Measurements from ENCODE around the gene GPR153.
"Not testable (repeated sequence)": the region's sequence is repeated elsewhere in the genome, so short reads cannot be mapped to it uniquely, and the experiment has no call there.

The GPR153 gene

DNA sequence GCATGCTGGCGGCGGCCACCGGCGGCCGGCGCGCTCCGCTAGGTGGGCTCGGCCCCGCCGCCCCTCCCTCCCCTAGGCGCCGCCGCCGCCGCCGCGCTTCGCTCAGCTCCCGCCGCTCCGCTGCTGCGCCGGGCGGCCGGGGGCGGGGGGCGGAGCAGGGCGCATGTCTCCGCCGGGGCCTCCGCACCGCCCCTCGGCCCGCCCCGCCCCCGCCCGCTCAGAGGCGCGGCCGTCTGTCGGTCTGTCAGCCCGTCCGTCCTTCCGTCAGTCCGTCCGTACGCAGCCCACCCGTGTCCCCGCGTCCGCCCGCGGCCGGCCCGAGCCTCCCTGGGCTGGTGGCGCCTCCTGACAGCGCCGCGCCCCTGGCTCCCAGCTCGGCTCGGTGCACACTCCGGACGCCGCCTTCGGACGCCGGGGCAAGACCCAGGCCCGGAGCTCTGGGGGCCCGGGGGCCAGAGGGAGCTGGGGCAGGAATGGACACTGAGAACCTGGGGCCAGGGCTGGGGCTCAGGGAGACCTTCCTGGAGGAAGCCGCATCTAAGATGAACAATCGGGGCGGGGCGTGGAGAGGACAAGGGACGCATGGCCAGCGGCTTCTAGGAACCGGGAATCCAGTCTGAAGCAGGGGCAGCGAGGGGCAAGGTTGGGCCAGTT lies at the start of gene GPR153:
Gene GPR153, minus strand, starts transcription at position 138 of the 654 bp plus-strand sequence. CDS start 6,193 bp downstream, outside the sequence.
- no peak for FAIRE-seq

DNA sequence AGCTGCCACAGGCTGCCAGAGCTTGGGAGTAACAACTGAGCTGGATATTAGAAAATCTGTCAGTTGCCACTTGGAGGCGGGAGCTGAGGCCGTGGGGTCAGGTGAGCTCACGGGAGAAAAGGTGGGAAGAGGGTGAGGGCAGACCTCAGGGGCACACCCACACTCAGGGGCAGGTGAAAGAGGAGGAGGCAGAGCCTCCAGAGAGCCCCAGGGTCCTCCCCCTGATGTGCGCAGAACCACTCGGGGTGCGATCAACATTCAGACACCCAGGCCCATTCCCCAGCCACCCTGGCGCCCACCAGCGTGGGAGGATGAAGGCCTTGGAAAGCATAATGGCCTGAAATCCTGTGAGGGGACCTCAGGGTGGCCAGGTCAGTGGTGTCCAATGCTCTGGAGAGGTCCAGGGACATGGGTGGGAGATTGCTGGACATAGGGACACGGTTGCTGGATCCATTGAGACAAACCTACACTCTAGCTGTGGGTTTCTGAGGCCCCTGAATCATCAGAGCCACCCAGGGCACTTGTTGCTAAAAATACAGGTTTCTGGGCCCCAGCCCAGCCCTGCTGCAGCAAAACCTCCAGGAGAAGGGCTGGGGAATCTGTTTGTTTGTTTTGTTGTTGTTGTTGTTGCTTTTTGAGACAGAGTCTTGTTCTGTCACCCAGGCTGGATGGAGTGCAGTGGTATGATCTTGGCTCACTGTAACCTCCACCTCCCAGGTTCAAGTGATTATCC lies 49.4 kb upstream of the GPR153 start:
- no peak for FAIRE-seq

DNA sequence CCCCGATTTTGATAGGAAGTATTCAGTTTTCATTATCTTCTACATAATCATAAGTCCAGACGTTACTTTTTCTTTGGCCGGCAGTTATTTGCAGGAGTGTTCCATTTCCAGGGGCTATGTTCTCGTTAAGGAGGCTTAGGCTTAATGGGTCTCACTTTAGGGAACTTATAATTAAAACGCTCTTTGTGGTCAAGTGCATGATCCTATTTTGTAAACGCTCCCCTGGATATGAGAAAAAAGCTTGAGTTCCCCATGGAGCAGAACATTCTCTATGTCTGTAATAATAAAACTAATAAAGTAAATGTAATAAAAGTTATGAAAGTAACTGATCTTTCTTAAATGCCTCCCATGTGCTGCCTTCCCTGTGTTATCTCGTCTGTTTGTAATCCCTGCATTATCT lies 48.7 kb upstream of the GPR153 start:
- no peak for FAIRE-seq

DNA sequence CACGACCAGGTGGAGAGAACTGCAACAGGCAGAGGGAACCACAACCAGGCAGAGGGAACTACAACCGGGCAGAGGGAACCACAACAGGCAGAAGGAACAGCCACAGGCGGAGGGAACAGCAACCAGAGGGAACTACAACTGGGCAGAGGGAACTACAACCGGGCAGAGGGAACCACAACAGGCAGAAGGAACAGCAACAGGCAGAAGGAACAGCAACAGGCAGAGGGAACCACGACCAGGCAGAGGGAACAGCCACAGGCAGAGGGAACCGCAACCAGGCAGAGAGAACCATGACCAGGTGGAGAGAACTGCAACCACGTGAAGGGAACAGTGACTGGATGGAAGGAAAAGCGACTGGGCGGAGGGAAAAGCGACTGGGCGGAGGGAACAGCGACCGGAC lies 47.6 kb upstream of the GPR153 start:
- no peak for FAIRE-seq

DNA sequence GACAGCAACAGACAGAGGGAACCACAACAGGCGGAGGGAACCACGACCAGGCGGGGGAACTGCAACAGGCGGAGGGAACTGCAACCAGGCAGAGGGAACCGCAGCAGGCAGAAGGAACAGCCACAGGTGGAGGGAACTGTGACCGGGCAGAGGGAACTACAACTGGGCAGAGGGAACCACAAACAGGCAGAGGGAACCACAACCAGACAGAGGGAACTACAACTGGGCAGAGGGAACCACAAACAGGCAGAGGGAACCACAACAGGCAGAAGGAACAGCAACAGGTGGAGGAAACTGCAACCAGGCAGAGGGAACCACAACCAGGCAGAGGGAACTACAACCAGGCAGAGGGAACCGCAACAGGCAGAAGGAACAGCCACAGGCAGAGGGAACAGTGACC lies 46.8 kb upstream of the GPR153 start:
- not testable (repeated sequence) for FAIRE-seq

DNA sequence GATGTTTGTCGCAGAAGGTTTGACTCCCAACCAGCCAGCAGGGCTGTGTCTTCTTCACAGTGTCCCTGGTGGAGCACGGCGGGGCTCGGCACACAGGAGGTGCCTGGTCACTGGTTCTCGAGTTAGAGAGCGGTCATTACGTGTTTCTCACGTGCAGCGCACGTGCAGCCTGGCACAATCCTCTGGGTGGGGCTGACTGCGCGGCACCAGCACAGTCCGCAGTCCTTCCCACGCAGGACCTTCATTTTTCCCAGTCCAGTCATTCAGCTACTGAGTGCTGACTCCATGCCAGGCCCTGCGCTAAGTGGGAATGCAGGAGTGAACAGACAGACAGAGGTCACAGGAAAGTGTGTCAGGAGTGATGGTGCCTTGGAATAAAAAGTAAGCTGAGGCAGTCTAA lies 46.2 kb upstream of the GPR153 start:
- FAIRE-seq = no peak

DNA sequence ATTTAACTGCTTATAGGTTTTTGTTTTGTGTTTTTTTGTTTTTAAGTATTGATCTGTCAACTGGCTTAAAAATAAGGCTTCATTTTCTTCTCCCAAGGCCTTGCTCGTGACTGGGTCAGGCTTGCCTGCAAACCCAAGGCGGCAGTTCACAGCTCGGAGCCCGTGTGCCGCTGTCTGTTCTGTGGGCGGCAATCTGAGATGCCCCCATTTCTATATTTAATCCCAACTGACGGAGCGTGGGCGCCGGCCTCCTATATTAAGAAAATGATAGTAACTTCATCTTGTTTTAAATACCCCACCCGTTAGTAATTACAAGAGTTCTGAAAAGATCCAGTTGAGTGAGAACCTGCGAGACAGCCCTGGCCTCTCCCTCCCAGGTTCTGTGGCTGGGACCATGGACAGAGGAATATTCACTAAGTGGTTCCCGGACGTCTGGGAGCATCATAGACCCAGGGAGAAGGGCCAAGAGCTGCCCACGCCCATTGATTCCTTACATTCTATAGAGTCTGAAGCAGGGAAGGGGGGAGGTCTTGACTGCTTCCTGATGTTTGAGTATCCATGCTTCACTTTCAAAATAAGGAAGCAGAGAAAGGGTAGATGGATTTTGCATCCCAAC lies 42.6 kb upstream of the GPR153 start:
- FAIRE-seq = no peak

DNA sequence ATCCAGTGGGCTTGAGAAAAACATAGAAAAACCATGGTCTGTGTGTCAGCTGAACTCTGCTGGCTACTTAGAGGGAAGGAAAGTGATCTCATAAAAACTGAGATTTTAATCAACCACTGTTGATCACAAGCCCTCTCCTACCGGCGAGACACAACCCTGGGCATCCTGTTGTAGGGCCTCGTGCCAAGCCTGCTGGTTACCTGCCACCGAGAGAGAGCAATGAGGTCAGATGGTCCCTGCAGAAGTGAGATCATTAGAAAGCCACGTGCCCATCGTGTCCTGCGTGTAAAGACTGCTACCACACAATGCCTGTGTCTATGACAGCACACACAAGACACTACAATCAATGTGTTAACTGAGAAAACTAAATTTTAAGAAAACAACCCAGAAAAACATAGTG lies 41.7 kb upstream of the GPR153 start:
- no peak for FAIRE-seq

DNA sequence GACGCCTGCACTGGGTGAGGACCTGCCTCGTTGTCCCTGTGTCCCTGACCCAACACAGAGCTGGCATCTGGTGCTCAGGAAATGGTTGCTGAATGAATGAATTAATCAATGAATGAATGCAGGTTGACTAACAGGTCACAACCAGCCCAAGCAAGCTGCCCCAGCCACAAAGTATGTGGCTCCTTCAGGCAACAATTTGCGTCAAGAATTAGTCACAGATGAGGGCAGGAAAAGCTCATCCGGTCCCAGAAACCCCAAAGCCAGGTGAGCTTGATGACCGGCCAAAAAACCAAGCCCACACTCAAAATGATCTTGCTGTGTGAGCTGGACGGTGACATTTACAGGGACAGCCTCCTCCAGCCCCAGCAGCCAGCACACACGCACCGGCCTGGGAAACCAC lies 40.6 kb upstream of the GPR153 start:
- FAIRE-seq = no peak

DNA sequence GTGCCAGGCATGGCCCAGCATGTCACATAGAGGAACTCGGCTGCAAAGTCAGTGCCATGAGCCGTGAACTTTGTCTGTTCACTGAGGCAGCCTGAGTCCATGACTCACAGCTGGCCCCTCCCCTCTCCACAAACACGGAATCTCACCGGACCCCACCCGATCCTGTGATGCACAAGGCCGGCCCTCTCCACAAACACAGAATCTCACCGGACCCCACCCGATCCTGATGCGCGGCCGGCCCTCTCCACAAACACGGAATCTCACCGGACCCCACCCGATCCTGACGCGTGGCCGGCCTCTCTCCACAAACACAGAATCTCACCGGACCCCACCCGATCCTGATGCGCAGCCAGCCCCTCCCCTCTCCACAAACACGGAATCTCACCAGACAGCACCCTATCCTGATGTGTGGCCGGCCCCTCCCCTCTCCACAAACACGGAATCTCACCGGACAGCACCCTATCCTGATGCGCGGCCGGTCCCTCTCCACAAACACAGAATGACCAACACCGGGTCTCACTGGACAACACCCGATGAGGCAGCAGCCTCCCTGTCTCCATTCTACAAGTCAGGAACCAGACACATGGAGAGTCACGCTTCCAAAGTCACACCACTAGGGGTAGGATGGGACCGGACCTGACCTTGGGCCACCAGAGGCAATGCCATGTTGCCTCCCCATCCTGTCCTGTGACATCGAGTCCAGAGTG lies 39.6 kb upstream of the GPR153 start:
- FAIRE-seq = no peak

DNA sequence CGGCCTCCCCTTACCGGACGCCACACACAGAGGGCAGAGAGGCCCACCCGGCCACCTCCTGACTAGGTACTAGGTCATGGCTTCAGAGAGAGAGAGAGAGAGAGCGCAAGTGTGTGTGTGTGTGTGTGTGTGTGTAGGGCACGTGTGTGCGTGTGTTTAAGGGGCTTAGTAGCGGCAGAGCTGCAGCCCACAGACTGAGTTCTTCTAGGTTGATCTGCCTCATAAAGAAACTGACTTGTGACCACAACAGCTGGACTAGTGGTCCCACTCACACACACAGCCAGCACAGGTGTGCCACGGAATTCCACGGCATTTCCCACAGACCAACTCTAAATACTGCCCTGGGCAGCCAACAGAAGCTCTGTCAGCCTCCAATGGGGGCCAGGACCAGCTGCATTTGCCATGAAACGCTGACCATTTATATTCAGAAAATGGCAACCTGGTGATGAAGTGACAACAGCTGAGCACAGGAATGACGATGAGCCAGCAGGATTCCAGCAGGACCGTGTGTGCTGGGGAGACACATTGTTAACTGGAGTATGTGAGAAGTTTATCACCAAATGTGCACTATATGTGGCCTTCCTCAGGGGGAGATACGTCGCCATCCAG lies 38.8 kb upstream of the GPR153 start:
- no peak for FAIRE-seq

DNA sequence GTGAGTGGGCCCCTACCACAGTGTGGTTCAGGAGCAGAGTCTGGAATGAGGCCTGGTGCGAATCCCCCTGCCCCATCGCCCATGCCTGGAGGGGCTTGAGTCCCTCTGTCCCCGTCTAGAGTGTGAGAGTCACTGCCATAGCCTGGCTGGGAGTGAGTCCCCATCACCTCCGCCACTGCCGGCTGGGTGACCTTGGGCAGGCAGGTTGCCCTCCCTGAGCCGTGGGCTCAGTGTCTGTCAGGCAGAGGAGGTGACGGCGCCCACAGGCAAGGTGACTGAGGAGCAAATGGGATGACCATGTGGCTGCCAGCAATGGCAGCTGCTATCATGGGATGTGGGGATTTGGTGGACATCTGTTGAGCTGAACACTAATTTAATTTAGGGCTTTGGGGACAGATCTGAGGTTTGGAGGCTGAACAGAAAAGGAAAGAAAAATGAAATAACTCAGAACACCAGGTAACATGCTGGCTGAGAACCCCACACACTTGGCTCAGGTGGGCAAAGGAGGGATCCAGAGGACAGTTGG lies 38.1 kb upstream of the GPR153 start:
- no peak for FAIRE-seq

DNA sequence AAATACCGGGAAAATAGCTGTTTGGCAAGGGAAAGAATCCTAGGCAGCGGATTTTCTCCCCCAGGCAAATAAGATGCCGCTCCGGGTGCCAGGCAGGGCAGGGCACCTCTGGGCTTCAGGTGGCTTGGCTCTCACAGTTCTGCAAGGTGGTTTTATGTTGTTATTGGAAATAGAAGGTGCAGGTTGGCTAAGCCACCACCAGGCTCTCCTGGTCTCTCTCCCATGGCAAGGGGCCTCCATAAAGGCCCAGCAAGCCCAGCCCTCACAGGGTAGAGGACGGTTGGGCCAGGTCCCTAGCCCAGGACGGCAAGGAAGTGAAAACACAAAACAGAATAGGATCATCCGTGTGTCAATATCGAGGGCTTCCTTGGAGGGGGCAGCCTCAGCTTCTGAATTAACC lies 37.6 kb upstream of the GPR153 start:
- FAIRE-seq = no peak

DNA sequence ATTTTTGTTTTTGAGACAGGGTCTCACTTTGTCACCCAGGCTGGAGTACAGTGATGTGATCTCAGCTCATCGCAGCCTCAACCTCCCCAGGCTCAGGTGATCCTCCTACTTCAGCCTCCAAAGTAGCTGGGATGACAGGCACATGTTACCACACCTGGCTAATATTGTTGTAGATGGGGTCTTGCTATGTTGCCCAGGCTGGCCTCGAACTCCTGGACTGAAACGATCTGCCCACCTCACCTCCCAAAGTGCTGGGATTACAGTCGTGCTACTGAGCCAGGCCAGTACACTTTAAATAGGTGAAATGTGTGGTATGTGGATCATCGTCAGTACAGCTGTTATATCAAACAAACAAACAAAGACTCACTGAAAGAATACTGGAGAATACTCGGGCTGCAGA lies 35.0 kb upstream of the GPR153 start:
- FAIRE-seq = no peak

DNA sequence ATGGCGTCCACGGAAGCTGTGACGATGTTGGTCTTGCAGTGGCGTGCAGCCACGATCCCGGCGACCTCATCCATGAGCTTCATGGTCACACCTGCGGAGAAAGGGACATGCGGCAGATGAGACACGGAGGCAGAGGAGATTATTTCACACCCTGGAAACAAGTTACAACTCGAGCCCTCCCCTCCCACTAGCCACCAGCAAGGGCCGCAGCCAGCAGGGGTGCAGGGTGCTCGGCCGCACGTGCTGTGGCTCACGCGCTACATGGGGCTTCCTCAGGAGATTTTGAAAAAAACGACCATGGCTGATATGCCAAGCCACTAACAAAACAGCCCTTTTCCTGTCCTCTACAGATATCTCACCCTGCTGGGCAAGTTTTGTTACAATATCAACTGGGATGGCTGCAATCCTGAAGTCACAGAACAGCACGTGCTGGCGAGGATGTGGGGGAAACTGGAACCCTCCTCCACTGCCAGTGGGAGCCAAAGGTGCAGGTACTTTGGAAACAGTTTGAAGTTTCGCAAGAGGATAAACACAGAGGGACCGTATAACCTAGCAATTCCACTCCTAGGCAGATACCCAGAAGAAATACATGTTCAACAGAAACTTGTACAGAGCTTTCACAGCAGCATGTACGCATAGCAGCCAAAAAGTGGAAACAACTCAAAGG lies 34.1 kb upstream of the GPR153 start:
- FAIRE-seq = no peak

DNA sequence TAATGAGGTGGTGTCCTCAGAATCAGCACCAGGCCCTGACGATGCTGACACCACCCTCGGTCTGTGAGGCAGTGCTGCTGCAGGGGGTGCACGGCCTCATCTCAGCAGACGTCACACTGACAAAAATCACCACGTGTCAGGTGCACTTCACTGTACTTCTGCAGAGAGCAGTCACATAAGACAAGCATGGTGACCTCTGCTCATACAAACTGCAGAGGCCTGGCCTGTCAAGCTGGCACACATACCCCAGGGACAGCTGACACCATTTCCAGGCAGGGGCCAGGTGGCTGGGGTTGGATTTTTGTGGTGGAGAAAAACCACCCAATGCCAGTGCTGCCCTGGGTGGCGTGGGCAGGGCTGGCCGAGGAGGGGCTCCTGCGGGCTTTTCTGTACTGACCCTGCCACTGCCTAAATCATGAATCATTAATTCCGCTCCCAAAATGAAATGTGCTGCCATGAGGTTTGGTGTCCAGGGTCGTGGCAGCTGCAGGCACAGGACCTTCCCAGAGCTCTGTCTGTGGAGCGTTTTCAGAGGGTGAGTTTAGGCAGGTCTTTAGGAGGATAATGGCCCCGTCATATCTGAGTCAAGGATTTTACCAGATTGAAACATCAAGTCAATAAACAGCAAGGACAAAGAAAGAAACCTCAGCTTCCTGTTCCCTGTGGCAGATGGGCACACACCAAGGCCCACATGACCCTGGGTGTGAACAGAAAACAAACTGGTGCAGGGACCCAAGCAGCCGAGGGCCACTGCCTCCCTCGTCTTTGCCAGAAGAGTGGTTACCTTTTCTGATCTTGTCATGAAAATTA lies 33.4 kb upstream of the GPR153 start:
- FAIRE-seq = no peak

DNA sequence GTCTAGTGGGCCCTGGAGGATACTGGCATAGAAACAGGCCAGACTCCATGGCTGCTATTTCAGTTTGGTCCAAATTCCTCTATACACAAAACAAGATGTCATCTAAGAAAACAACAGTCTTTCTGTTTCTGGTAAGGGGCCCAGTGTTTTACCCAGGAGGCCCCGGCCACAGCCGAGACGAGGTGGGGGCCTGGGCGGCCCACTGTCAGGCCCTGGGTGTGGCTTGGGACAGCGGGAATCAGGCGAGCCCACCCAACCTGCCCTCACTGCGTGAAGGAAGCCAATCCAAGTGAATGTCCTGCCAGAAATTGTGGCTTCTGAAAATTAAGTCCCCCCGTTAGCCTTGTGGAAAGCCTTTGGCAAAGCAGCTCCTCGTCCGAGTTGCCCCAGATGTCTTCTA lies 31.2 kb upstream of the GPR153 start:
- FAIRE-seq = no peak

DNA sequence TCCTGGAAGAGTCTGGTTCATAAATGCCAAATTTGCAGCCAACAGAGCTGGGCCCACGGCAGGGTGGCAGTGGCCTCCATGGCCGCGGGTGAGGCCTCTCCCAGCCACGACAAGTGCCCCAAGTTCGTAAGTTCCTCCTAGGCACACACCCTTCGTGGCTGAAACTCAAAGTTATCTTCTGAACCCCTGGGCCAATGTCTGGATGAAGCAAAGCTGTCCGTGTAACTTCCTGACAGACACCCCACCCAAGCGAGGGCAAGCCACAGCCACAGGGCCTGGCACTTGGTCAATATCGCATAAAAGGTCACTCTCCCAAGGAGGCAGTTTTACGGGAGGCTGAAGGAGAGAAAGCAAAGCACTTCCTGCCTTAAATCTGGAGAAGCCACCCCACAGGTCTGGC lies 27.8 kb upstream of the GPR153 start:
- FAIRE-seq = no peak

DNA sequence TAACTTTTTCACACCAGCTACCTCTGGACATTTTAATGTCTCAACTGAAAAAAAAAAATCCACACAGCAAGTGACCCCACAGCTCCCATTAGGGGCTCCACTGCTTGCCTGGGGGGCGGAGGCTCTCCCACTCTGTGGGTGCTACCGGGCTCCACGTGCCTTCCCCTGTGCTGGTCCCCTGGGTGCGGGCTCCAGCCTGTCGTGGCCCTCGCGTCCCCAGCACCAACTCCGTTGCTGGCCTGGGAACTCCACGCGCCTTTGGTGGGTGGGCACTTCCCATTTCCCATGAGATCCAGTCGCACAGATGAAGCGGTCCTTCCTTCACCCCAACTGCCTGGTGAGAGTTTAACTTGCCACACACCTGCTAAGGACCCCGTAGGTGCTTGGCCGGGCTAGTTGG lies 27.1 kb upstream of the GPR153 start:
- no peak for FAIRE-seq

DNA sequence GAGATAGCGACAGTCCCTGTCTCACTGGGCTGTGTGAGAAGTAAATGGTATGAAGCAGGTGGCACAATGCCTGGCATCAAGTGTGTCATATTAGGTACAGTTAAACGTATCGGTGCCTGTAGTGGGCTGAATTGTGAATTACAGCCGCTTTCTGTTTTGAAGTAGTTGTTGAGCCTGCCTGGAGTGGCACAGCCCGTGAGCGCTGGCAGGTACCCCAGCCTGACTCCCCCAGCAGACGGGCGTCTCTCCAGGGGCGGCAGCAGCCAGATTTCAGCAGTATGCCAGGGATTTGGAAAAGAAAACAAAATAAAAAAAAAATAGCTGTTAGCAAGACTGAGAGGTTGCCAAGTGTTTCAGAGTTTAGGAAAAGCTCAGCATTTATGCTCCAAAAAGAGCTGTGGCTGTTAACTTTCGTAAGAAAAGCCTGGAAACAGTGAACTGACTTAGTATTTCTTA lies 26.6 kb upstream of the GPR153 start:
- FAIRE-seq = no peak

DNA sequence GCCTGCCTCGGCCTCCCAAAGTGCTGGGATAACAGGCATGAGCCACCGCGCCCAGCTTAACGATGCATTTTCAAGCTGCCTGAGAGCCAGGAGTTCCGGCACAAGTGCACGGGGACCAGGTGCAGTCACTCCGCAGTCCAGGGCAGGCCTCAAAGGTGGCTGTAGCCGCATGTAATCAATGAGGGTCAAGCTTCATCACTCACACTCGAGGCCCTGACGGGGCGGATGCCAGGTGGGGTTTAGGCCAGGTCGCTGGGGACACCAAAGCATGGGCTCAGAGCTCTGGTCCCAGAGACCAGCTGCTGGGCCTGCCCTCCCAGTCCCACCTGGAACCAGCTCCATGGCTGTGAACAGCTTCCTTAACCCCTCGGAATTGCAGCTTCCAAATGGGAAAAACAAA lies 26.1 kb upstream of the GPR153 start:
- no peak for FAIRE-seq
